PFSK-1 (cell line): ENCODE measurements around the gene MTERF4.

Experiments
- FOXP2 ChIP-seq: optimal IDR thresholded peaks from 2 replicates; pipeline ENCODE3; 2011; ENCODE audit warnings: borderline replicate concordance, control low read depth, inconsistent platforms; ENCODE audit not compliant: insufficient read depth; ENCODE audit errors: extremely low read length, extremely low read depth
- POLR2AphosphoS5 ChIP-seq: IDR thresholded peaks from 2 replicates; pipeline ENCODE4 v1.6.1; 2012; ENCODE audit warnings: low read depth, mild to moderate bottlenecking, control low read depth, low read length, moderate library complexity
- REST ChIP-seq, 2 experiments: IDR thresholded peaks; 2 replicates each; pipeline versions ENCODE4 v1.6.1 to v1.8.0; 2011 to 2012; ENCODE audit warnings: low read depth in 2 of 2, low read length in 2 of 2, control low read depth in 1 of 2, inconsistent platforms in 1 of 2, mild to moderate bottlenecking in 1 of 2, moderate library complexity in 1 of 2; ENCODE audit not compliant: insufficient read depth in 1 of 2
- SIN3A ChIP-seq: IDR thresholded peaks from 2 replicates; pipeline ENCODE4 v1.6.1; 2012; ENCODE audit warnings: mild to moderate bottlenecking, low read length, moderate library complexity, borderline replicate concordance; ENCODE audit not compliant: insufficient read depth
- TAF1 ChIP-seq: IDR thresholded peaks from 2 replicates; pipeline ENCODE4 v1.6.1; 2012; ENCODE audit warnings: low read length, control low read depth, borderline replicate concordance; ENCODE audit not compliant: insufficient read depth

The MTERF4 gene

DNA sequence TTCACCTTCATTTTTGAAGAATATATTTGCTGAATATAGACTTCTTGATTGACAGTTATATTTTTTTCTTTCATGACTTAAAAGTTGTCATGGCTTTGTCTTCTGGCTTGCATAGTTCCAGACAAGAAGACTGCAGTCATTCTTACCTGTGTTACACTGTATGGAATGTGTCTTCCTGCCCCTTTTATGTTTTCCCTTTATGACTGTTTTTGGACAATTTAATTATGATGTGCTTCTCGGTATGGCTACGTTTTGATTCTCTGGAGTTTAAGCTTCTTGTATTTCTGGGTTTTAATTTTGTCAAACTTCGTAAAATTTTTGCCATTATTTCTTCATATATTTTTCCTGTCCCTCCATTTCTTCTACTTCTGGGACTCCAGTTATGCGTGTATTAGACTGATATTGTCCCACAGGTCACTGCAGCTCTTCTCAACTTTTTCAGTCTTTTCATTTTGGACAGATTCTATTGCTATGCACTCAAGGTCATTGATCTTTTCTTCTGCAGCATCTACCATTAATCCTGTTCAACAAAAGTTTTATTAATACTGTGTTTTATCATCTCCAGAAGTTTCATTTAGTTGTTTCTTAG is 17.1 kb downstream of the MTERF4 start:
- TF ChIP-seq SIN3A (no peak), POLR2AphosphoS5 (no peak), TAF1 (no peak), REST (IDR thresholded peaks at IDR 0.05; ENCODE audit: insufficient read depth in 1 of 2, low read depth in 2 of 2, low read length in 2 of 2) (no peak), FOXP2 (no peak)

GRCh38 chr2:241083091-241083415 is 19.0 kb downstream of the MTERF4 start:
- TF ChIP-seq FOXP2 (no peak), SIN3A (no peak), POLR2AphosphoS5 (no peak), REST (IDR thresholded peaks at IDR 0.05; ENCODE audit: insufficient read depth in 1 of 2, low read depth in 2 of 2, low read length in 2 of 2) (no peak), TAF1 (no peak)

DNA sequence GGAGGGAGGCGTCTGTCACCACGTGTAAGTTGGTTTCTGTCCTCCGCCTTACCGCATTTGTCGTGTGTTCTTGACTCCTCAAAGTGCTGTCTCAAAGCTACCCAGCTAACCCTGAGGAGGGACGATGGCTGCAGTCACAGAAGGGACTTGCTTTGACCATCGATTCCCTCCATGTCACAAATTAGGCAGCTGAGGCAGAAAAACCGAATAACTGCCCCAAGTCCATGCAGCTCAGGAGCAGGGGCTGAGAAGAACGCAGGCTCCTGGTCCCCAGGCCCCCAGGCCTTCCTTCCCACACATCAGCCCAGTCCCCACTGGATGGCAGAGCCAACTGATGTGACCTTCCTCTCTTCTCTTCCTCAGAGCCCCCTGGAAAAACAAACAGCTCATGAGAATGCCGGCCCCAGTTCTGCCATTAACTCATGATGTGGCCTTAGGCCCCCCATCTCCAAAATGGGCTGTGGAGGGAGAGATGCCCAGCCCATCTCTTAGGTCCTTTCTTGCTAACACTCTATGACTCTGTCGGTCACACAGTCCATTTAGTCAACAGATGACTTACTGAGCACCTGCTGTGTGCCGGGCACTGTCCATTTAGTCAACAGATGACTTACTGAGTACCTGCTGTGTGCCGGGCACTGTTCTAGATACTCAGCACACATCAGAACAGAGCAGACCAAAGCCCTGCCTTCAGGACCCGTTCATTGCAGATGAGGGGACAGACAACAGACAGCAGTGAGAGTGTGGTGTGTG is 19.6 kb downstream of the MTERF4 start:
- TF ChIP-seq FOXP2 (no peak), SIN3A (no peak), TAF1 (no peak), REST (IDR thresholded peaks at IDR 0.05; ENCODE audit: insufficient read depth in 1 of 2, low read depth in 2 of 2, low read length in 2 of 2) (no peak), POLR2AphosphoS5 (no peak)

GRCh38 chr2:241081643-241082340 is 20.3 kb downstream of the MTERF4 start:
- TF ChIP-seq FOXP2 (no peak), SIN3A (no peak), TAF1 (no peak), REST (IDR thresholded peaks at IDR 0.05; ENCODE audit: insufficient read depth in 1 of 2, low read depth in 2 of 2, low read length in 2 of 2) (no peak), POLR2AphosphoS5 (no peak)
